ENCODE measurements around the gene PIMREG.
"Not testable (repeated sequence)": the region's sequence is repeated elsewhere in the genome, so short reads cannot be mapped to it uniquely, and the experiment has no call there.

The PIMREG gene

GRCh38 chr17:6478486-6478885 lies 34.2 kb downstream of the PIMREG start:
- DNase-seq (ENCODE audit: low spot score), result no peak

GRCh38 chr17:6479622-6480302 lies 35.5 kb downstream of the PIMREG start:
- DNase-seq (ENCODE audit: low spot score), result no peak

- DNase-seq (ENCODE audit: low spot score), result no peak
These were observed 36.0 kb downstream of the PIMREG start for GRCh38 chr17:6480303-6480675.

DNA sequence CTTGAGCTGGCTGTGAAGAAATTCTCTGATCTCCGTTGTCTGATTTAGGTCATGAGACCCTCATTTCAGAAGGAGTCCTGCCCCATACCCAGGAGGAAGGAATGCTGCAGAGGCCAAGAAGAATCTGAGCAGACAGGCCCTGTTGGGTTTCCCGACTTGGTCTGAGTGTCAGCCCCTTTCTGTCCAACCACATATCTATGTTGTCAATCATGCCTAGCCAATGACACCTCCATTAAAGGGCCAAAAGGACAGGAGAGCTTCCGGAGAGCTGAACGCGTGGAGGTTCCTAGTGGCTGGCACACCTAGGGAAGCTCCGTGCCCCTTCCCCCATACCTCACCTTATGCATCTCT lies 37.8 kb downstream of the PIMREG start:
- DNase-seq (ENCODE audit: low spot score), result no peak

GRCh38 chr17:6482796-6483195 lies 38.5 kb downstream of the PIMREG start:
- DNase-seq (ENCODE audit: low spot score), result not testable (repeated sequence)

DNA sequence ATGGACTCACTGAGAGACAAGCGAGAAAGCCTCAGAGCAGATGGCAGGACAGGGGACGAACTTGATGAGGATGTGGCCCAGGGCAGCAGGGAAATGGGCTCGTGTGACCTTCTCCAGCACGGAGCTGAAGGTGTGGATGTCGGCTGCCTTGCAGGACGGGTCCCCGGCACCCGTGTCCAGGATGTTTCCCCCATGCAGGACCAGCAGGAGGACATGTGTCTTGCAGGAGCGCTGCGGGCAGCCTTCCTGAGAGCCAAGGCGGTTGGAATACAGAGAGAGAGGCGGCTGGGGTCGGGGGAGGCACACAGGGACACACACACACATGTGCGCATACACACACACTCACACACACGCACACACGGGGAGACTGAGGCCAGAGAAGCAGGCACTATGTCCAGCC lies 39.3 kb downstream of the PIMREG start:
- DNase-seq (ENCODE audit: low spot score), result no peak

DNA sequence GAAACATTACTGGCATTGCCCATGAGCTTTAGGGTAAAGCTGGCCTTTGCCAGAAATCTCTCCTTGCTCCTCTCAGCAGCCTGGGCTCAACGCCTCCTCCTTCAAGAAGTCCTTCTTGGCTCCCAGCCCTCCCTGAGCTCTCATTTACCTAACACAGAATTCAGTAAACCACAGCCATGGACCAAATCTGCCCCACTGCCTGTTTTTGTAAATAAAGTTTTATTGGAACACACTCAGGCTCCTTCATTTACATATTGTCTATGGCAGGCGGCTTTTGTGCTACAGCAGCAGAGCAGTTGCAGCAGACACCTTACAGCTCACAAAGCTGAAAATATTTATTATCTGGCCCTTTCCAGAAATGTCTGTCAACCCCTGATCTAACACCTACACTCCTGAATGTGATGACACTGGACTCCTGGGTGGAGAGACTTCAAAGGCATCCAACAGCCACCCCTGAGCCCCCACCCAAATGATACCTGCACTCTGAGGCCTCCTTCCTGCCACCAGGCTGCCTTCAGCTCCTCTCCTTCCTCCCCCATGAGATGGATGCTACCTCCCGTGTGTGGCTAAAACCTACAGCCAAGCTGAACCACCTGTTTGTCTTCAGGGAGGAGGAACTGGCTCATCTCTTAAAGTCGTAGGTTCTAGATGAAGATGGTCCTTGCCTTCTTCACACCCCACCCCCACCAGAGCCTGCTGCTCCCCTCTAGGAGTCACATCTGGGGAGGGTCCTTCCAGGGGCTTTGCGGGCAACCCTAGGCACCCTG lies 41.6 kb downstream of the PIMREG start:
- no peak for DNase-seq (ENCODE audit: low spot score)

DNA sequence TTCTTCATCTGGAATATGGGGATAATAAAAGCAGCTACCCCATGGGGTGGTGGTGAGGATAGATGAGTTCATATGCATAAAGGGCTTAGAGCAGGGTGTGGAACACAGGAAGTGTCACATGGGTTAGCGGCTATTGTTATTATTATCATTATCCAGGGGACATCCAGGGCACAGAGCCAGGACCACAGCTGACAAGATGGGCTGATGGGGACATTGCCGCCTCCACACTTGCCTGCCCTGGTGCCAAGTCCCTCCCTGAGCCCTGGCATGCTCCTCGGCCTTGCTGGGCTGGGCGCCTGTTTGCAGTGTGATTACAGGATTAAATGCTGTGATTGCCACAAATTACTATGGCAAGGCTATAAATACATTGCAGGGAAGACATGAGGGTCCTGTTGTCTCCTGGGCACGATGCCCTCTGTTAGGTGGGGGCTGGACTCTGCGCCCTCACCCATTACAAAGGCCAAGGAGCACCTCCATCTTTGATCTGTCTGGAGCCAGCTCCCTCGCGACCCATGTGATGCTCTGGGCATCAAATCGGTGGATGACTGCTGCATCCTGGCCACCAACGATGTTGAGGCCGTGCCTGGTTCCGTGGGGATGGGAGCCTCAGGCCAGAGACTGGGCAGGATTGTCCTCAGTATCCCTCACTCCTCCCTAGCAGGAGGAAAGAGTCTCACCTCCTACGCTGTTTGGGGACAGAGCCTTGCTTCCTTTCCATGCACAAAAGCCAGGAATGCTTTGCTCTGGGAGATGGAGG lies 43.2 kb downstream of the PIMREG start:
- DNase-seq (ENCODE audit: low spot score), result no peak

GRCh38 chr17:6488008-6488539 lies 43.8 kb downstream of the PIMREG start:
- no peak for DNase-seq (ENCODE audit: low spot score)

DNA sequence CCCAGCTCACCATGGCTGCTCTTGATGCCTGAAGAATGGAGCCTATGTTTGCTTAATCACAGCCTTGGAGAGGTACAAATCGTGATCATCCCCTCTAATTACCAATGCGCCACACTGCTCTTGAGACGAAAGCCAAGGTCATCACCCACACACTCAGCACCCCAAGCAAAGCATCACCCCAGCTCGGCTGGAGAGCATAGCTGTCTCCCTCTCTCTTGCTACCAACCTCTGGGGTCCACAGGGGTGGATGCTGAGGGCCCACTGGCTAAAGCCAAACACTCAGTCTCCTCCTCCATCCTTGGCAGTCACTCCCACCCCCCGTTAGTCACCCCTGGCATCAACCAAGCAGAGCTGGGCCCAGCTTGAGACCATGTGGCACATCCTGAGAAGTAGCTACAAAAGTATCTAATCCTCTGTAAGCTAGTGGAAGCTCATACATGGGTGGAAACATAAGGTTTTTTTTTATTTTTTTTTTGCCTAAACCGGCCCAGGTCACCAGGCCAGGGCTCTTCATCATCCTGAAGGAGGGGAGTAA lies 44.8 kb downstream of the PIMREG start:
- no peak for DNase-seq (ENCODE audit: low spot score)

DNA sequence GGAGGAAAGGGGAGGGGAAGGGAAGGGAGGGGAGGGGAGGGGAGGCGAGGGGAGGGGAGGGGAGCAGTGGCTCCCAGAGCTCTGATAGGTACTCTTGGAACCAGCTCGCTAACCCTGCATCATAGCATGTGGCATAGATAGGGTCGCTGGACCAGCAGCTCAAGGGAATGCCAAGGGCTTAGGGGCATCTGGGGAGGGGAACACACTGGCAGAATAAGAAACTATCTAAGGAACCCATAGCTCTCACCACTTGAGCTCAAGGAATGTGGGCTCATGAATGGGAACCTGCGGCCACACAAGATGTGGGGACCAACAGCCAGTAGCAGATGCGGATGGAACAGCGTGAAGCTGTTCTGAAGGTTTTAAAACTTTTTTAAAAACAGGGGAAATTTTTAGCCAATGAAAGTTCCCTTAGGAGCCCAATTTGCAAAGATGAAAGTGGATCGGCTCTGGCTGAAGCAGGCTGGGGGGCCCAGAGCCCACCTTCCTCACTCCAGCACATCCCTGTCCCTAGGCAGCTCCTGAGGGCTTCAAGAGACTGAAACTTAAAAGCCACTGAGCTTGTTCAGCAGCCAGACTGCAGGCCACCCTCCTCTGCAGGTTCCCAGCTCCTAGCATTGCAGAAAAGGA lies 46.9 kb downstream of the PIMREG start:
- DNase-seq (ENCODE audit: low spot score), result no peak

DNA sequence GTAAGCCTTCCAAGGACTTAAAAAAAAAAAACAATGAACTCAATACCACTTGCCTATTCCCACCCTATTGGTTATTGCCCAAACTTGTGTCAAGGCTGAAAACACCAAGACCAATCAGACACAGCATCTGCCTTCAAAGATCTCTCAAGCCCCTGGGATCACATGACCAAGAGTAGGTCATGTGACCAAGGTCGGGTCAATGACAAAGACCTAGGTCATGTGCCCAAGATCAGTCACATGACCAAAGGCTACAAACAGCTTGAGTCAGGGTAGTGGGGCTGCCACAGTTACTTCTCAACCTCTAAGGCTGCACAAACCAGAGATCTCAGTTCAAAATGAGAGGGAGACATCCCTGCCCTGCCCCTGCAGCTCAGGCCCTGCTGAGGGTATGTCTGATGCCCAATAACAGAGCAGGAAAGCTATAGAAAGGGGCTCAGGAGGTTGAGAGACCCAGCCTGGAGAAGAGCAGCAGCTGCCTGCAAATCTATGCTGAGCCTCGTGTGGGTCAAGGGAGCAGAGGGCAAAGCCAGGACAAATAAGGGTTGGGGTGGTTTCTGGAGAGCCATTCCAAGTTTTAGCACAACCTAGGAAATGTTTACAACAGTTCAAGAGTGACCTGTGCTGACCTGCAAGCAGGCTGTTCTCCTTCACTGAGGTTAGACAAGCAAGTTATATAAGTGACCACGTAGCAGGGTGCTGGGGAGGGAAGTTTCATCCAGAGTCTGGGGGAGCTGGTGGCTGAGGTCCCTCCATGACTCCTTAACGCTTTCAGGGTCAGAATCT lies 48.8 kb downstream of the PIMREG start:
- no peak for DNase-seq (ENCODE audit: low spot score)

DNA sequence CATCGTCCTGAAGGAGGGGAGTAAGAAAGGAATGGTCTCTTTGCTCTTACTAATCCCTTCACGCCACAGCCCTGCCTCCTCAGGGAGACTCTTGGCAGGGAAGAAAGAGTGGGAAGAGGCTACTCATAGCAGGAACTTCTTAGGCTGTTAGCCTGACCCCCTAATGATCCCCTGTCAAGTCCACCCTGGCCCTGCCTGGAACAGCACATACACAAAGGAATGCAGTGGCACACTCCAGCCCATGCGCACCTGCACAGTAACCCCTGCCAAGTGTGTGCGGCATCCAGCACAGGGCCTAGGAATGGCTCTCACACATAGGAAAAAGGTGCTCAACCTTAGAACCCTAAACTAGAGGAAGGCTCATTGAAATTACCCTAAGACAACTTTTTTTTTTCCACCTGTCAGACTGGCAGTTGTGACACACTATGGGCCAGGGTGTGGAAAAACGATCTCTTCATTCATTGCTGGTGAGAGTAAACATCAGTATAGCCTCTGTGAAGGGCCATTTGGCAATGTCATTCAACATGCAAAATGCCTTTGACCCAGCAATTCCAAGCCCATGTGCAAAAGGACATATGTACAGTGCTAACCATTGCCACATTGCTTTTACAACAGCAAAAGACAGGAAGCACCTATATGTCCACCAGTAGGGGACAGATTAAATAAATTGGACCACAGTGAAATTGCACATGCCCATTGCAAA lies 50.1 kb downstream of the PIMREG start:
- no peak for DNase-seq (ENCODE audit: low spot score)

GRCh38 chr17:6495450-6496115 lies 51.3 kb downstream of the PIMREG start:
- no peak for DNase-seq (ENCODE audit: low spot score)

DNA sequence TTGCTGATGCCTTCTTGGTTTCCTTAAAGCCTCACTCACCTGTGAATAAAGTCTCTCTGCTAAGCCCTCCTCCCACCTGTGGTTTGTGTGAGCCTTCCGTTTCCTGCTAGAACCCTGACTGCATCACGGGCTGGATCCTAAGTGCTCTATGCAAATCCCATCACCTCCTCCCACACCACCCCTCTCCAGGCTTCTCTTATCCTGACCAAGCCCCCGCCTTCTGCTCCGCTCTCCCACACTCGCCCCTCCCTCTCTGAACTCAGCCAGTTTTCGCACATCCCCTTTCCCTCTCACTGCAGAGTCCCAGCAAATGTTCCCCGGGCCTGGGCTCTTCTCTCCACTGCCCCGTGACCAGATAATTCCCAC lies 51.8 kb downstream of the PIMREG start:
- no peak for DNase-seq (ENCODE audit: low spot score)

- peak; percentile 5 for DNase-seq (ENCODE audit: low spot score)
These were observed 52.6 kb downstream of the PIMREG start for GRCh38 chr17:6496640-6497441.

- DNase-seq (ENCODE audit: low spot score), result no peak
These were observed 53.4 kb downstream of the PIMREG start for GRCh38 chr17:6497496-6498221.

GRCh38 chr17:6498356-6498755 lies 54.1 kb downstream of the PIMREG start:
- no peak for DNase-seq (ENCODE audit: low spot score)

Measured in pons (tissue), 1 donor.